HepG2 (cell line): ENCODE measurements around the gene RALB. TPM values are rescaled to one million over a fixed set of nuclear protein-coding genes. Genes with fewer than 3 reads are reported as not detected.

Experiments
- CENPBD1 ChIP-seq: sonication (generic); formaldehyde crosslinking; IDR thresholded peaks from 2 replicates; pipeline ENCODE4 v1.8.0; 2022; ENCODE audit warnings: missing genetic modification reagents, low read depth, mild to moderate bottlenecking, borderline replicate concordance
- FOXA1 ChIP-seq, 2 experiments: fragments of 450-650 bp in 1 of 2; sonication (generic) in 1 of 2; formaldehyde crosslinking in 1 of 2; IDR thresholded peaks; 2 replicates each; pipeline versions ENCODE4 v1.4.0 to v1.6.1; 2016 to 2020; ENCODE audit warnings: missing genetic modification reagents in 1 of 2
- HINFP ChIP-seq: sonication (generic); formaldehyde crosslinking; IDR thresholded peaks from 2 replicates; pipeline ENCODE4 v1.4.0; 2020; ENCODE audit warnings: low read depth, mild to moderate bottlenecking, missing genetic modification reagents
- IRF2 ChIP-seq: IDR thresholded peaks from 2 replicates; pipeline ENCODE4 v1.6.1; 2018; ENCODE audit warnings: missing genetic modification reagents, missing compliant biosample characterization
- MTA3 ChIP-seq: sonication (generic); formaldehyde crosslinking; IDR thresholded peaks from 2 replicates; pipeline ENCODE4 v1.4.0; 2020; ENCODE audit warnings: missing genetic modification reagents
- NBN ChIP-seq: fragments of 450-650 bp; conservative IDR thresholded peaks from 2 replicates; pipeline ENCODE4 v1.6.1; 2017
- NCOA5 ChIP-seq: sonication (generic); formaldehyde crosslinking; IDR thresholded peaks from 2 replicates; pipeline ENCODE4 v1.4.0; 2020; ENCODE audit warnings: missing genetic modification reagents
- NFIC ChIP-seq: IDR thresholded peaks from 2 replicates; pipeline ENCODE4 v1.6.1; 2012; ENCODE audit warnings: mild to moderate bottlenecking, low read length, inconsistent platforms
- NR2F6 ChIP-seq, 2 experiments: IDR thresholded peaks; 2 replicates each; pipeline ENCODE4 v1.6.1; 2016; ENCODE audit warnings: antibody characterized with exemption in 1 of 2, mild to moderate bottlenecking in 1 of 2
- PREB ChIP-seq: sonication (generic); formaldehyde crosslinking; IDR thresholded peaks from 2 replicates; pipeline ENCODE4 v1.4.0; 2020; ENCODE audit warnings: missing genetic modification reagents
- PRPF4 ChIP-seq: fragments of 200-400 bp; formaldehyde crosslinking; IDR thresholded peaks from 2 replicates; pipeline ENCODE4 v1.6.1; 2016; ENCODE audit warnings: low read length, low read depth; ENCODE audit not compliant: poor library complexity, severe bottlenecking
- RELA ChIP-seq: sonication (generic); formaldehyde crosslinking; IDR thresholded peaks from 2 replicates; pipeline ENCODE4 v1.4.0; 2020; ENCODE audit warnings: missing genetic modification reagents
- THAP8 ChIP-seq: sonication (generic); formaldehyde crosslinking; IDR thresholded peaks from 2 replicates; pipeline ENCODE4 v1.5.1; 2020; ENCODE audit warnings: missing genetic modification reagents, mild to moderate bottlenecking, borderline replicate concordance
- ZNF160 ChIP-seq: sonication (generic); formaldehyde crosslinking; IDR thresholded peaks from 2 replicates; pipeline ENCODE4 v1.8.0; 2022; ENCODE audit warnings: mild to moderate bottlenecking, inconsistent platforms, missing genetic modification reagents
- ZNF281 ChIP-seq: sonication (generic); formaldehyde crosslinking; IDR thresholded peaks from 2 replicates; pipeline ENCODE4 v1.4.0; 2020; ENCODE audit warnings: missing genetic modification reagents, borderline replicate concordance
- ZNF530 ChIP-seq: sonication (generic); formaldehyde crosslinking; IDR thresholded peaks from 2 replicates; pipeline ENCODE4 v1.5.0; 2020; ENCODE audit warnings: low read depth, mild to moderate bottlenecking, missing genetic modification reagents
- ZNF550 ChIP-seq: sonication (generic); formaldehyde crosslinking; IDR thresholded peaks from 2 replicates; pipeline ENCODE4 v1.4.0; 2020; ENCODE audit warnings: mild to moderate bottlenecking, missing genetic modification reagents, borderline replicate concordance
- ZNF605 ChIP-seq: sonication (generic); formaldehyde crosslinking; IDR thresholded peaks from 2 replicates; pipeline ENCODE4 v1.8.0; 2022; ENCODE audit warnings: mild to moderate bottlenecking, missing genetic modification reagents
- ZNF737 ChIP-seq: sonication (generic); formaldehyde crosslinking; IDR thresholded peaks from 2 replicates; pipeline ENCODE4 v1.5.0; 2020; ENCODE audit warnings: missing genetic modification reagents, mild to moderate bottlenecking, borderline replicate concordance
- polyA plus RNA-seq, 8 experiments: library from polyadenylated mRNA; depleted of rRNA in 3 of 8; stranded (reverse) in 7 of 8; unstranded in 1 of 8; fragments of >200 nt; fragmentation: Illumina TruSeq in 4 of 8; extraction: Trizol in 4 of 8; gene quantifications; 2 replicates each; pipeline versions ENCODE4 v1.2.1 to v1.2.3, GENCODE V29; 2011 to 2016; ENCODE audit warnings: low read depth in 4 of 8, missing spikeins in 1 of 8, mixed read lengths in 1 of 8; ENCODE audit not compliant: insufficient read depth in 1 of 8
- total RNA-seq, 5 experiments: library from RNA; depleted of rRNA; stranded (reverse); fragments of >200 nt; fragmentation: Illumina TruSeq; extraction: Trizol; gene quantifications; 2 replicates each; pipeline ENCODE4 v1.2.3, GENCODE V29; 2016; ENCODE audit warnings: low read depth in 1 of 5

The RALB gene
- total and polyA plus RNA-seq, 2 of the 13 experiments (the other 11 are each of a cell fraction or from before 2014, with no cell fraction given): 37.8 to 43.2 TPM

- no peak for TF ChIP-seq FOXA1 (IDR thresholded peaks at IDR 0.05)
- 0 out of 2 replicates have a peak, but pooled peaks have one; percentile 4 for TF ChIP-seq FOXA1 (CRISPR knock-in tag; IDR thresholded peaks at IDR 0.05)
- TF ChIP-seq ZNF737 (CRISPR knock-in tag): no peak
- peak; percentile 90 for TF ChIP-seq ZNF605
- TF ChIP-seq RELA: no peak
- TF ChIP-seq NCOA5: no peak
- TF ChIP-seq PRPF4: no peak
- no peak for TF ChIP-seq NFIC
- TF ChIP-seq PREB (CRISPR knock-in tag): no peak
- no peak for TF ChIP-seq NR2F6 (IDR thresholded peaks at IDR 0.05)
- TF ChIP-seq NR2F6 (CRISPR knock-in tag; IDR thresholded peaks at IDR 0.05): no peak
- no peak for TF ChIP-seq ZNF281 (CRISPR knock-in tag)
- 0 out of 2 replicates have a peak, but pooled peaks have one; percentile 48 for TF ChIP-seq IRF2 (CRISPR knock-in tag)
- TF ChIP-seq THAP8: no peak
- 0 out of 2 replicates have a peak, but pooled peaks have one; percentile 35 for TF ChIP-seq ZNF160 (CRISPR knock-in tag)
- TF ChIP-seq MTA3 (CRISPR knock-in tag): no peak
- no peak for TF ChIP-seq NBN
- TF ChIP-seq ZNF530: no peak
- no peak for TF ChIP-seq CENPBD1 (CRISPR knock-in tag)
- TF ChIP-seq HINFP (CRISPR knock-in tag): no peak; the same call in 1 of the 2 replicates
- TF ChIP-seq ZNF550 (CRISPR knock-in tag): no peak
Measured at GRCh38 chr2:120253021-120253882, 600 bp downstream of the RALB start (continued).
